HCT116 (cell line): ENCODE results near the gene MYEOV. TPM values are rescaled to one million over a fixed set of nuclear protein-coding genes. Genes with fewer than 3 reads are reported as not detected.

ENCODE experiments used
- ATAC-seq: fragments of 200-7000 bp; cut with Tn5 transposase; 2 replicates; pipeline ENCODE4 v1.9.1; 2020; ENCODE audit warnings: mild to moderate bottlenecking, moderate library complexity
- BruUV-seq: library from RNA; stranded (reverse); fragments of 400-500 nt; replicated peaks from 2 replicates; lab custom pipeline; 2021; lab: Mats Ljungman, UMichigan
- CTCF ChIA-PET: fragments of 300-600 bp; sonication (Branson Sonifier 250); formaldehyde crosslinking; loops from one replicate; lab custom pipeline; 2021; ENCODE audit warnings: antibody characterized with exemption; lab: Charles Lee
- POLR2A ChIA-PET: fragments of 300-600, 350-600 bp; sonication (Branson Sonifier 250); formaldehyde crosslinking; loops from one replicate; lab custom pipeline; 2021; ENCODE audit warnings: antibody characterized with exemption; lab: Charles Lee
- RAD21 ChIA-PET, 2 experiments: fragments of 300-600 bp; sonication (Branson Sonifier 250); formaldehyde crosslinking; loops; one replicate each; lab custom pipeline; 2023; ENCODE audit warnings: low total read pairs in 2 of 2; ENCODE audit not compliant: uncharacterized antibody in 2 of 2, unreplicated experiment in 2 of 2, low non-redundant PET in 1 of 2; lab: Charles Lee
- DNase-seq: peaks from one replicate; pipeline ENCODE4 v3.0.0-alpha.2; 2010; ENCODE audit warnings: low read depth, low spot score
- H2AFZ ChIP-seq: fragments of 200-600 bp; shearing (Covaris generic), sonication (generic); 2 replicates; pipeline ENCODE4 v1.6.1; 2017; ENCODE audit warnings: low read depth, mixed run types, mixed read lengths, antibody characterized with exemption, low read length; ENCODE audit not compliant: poor library complexity, severe bottlenecking
- H3K27ac ChIP-seq: 2 replicates; pipeline ENCODE4 v1.5.1; 2012; ENCODE audit warnings: low read depth, low read length
- H3K27me3 ChIP-seq: fragments of 200-600 bp; sonication (generic); 2 replicates; pipeline ENCODE4 v1.6.1; 2016; ENCODE audit warnings: mixed run types, low read length, mixed read lengths; ENCODE audit not compliant: insufficient read depth
- H3K36me3 ChIP-seq, 2 experiments: fragments of 200-500 bp in 1 of 2; fragments of 200-600 bp in 1 of 2; sonication (Bioruptor generic) in 1 of 2; sonication (generic) in 1 of 2; 2 replicates each; pipeline versions ENCODE4 v1.5.1 to v1.6.1; 2014 to 2016; ENCODE audit warnings: low read length in 2 of 2, inconsistent platforms in 1 of 2, mixed read lengths in 1 of 2, mixed run types in 1 of 2; ENCODE audit not compliant: insufficient read depth in 2 of 2, control insufficient read depth in 1 of 2
- H3K4me1 ChIP-seq, 2 experiments: fragments of 200-600 bp in 1 of 2; sonication (generic) in 1 of 2; 2 replicates each; pipeline versions ENCODE4 v1.5.1 to v1.6.1; 2012 to 2017; ENCODE audit warnings: low read length in 2 of 2, inconsistent platforms in 1 of 2, mild to moderate bottlenecking in 1 of 2, mixed read lengths in 1 of 2, mixed run types in 1 of 2, moderate library complexity in 1 of 2; ENCODE audit not compliant: insufficient read depth in 2 of 2, control insufficient read depth in 1 of 2
- H3K4me2 ChIP-seq: fragments of 200-600 bp; sonication (generic); 2 replicates; pipeline ENCODE4 v1.6.1; 2017; ENCODE audit warnings: mixed run types, low read length, mixed read lengths
- H3K4me3 ChIP-seq, 2 experiments: fragments of 200-600 bp in 1 of 2; sonication (generic) in 1 of 2; replicated peaks in 1 of 2; 2 replicates each; pipeline ENCODE4 v1.5.1; 2011 to 2016; ENCODE audit warnings: low read length in 2 of 2, control low read depth in 1 of 2, low read depth in 1 of 2, mild to moderate bottlenecking in 1 of 2, mixed read lengths in 1 of 2, mixed run types in 1 of 2
- H3K79me2 ChIP-seq: fragments of 200-600 bp; sonication (generic); 2 replicates; pipeline ENCODE4 v1.6.1; 2017; ENCODE audit warnings: mild to moderate bottlenecking, mixed run types, low read length, moderate library complexity, mixed read lengths; ENCODE audit not compliant: insufficient read depth
- H3K9ac ChIP-seq: fragments of 200-600 bp; sonication (generic); 2 replicates; pipeline ENCODE4 v1.6.1; 2016; ENCODE audit warnings: low read length, mixed read lengths
- H3K9me2 ChIP-seq: fragments of 200-600 bp; sonication (generic), shearing (Covaris generic); 2 replicates; pipeline ENCODE4 v1.6.1; 2017; ENCODE audit warnings: mixed run types, mild to moderate bottlenecking, moderate library complexity; ENCODE audit not compliant: insufficient read depth
- H3K9me3 ChIP-seq, 2 experiments: fragments of 200-500 bp in 1 of 2; fragments of 200-600 bp in 1 of 2; sonication (Bioruptor generic) in 1 of 2; sonication (generic) in 1 of 2; 2 replicates each; pipeline ENCODE4 v1.6.1; 2014 to 2017; ENCODE audit warnings: low read length in 2 of 2, mixed read lengths in 2 of 2, inconsistent platforms in 1 of 2, low read depth in 1 of 2, mild to moderate bottlenecking in 1 of 2, mixed run types in 1 of 2, moderate library complexity in 1 of 2; ENCODE audit not compliant: control insufficient read depth in 1 of 2, insufficient read depth in 1 of 2
- H4K20me1 ChIP-seq: fragments of 200-600 bp; sonication (generic), shearing (Covaris generic); 2 replicates; pipeline ENCODE4 v1.6.1; 2017; ENCODE audit warnings: mixed run types, mild to moderate bottlenecking, moderate library complexity; ENCODE audit not compliant: insufficient read depth
- CBX3 ChIP-seq: IDR thresholded peaks from 2 replicates; pipeline ENCODE4 v1.6.1; 2012; ENCODE audit warnings: low read depth
- CTCF ChIP-seq, 3 experiments: fragments of 200-600 bp in 1 of 3; sonication (generic) in 1 of 3; IDR thresholded peaks in 2 of 3; conservative IDR thresholded peaks in 1 of 3; 2 replicates each; pipeline ENCODE4 v1.5.1; 2012 to 2017; ENCODE audit warnings: low read depth in 2 of 3, low read length in 2 of 3, antibody characterized with exemption in 1 of 3, borderline replicate concordance in 1 of 3, control low read depth in 1 of 3, mild to moderate bottlenecking in 1 of 3, mixed read lengths in 1 of 3, mixed run types in 1 of 3, moderate library complexity in 1 of 3; ENCODE audit not compliant: insufficient read depth in 1 of 3
- EGR1 ChIP-seq: IDR thresholded peaks from 2 replicates; pipeline ENCODE4 v1.6.1; 2012; ENCODE audit warnings: low read depth
- ELF1 ChIP-seq: IDR thresholded peaks from 2 replicates; pipeline ENCODE4 v1.6.1; 2012; ENCODE audit warnings: low read depth, borderline replicate concordance
- FOSL1 ChIP-seq: IDR thresholded peaks from 2 replicates; pipeline ENCODE4 v1.6.1; 2012; ENCODE audit warnings: low read depth
- JUND ChIP-seq: IDR thresholded peaks from 2 replicates; pipeline ENCODE4 v1.6.1; 2012
- POLR2A ChIP-seq: IDR thresholded peaks from 2 replicates; pipeline ENCODE4 v1.7.0; 2011; ENCODE audit warnings: borderline replicate concordance; ENCODE audit not compliant: insufficient read depth, insufficient read length; ENCODE audit errors: extremely low read depth
- POLR2AphosphoS5 ChIP-seq: IDR thresholded peaks from 2 replicates; pipeline ENCODE4 v1.6.1; 2011; ENCODE audit warnings: mild to moderate bottlenecking, low read depth, low read length, moderate library complexity
- RAD21 ChIP-seq: IDR thresholded peaks from 2 replicates; pipeline ENCODE4 v1.6.1; 2012; ENCODE audit warnings: low read depth, mild to moderate bottlenecking
- SIN3A ChIP-seq: IDR thresholded peaks from 2 replicates; pipeline ENCODE4 v1.6.1; 2012; ENCODE audit warnings: low read depth
- SP1 ChIP-seq: IDR thresholded peaks from 2 replicates; pipeline ENCODE4 v1.6.1; 2012; ENCODE audit warnings: low read depth
- SRF ChIP-seq: IDR thresholded peaks from 2 replicates; pipeline ENCODE4 v1.6.1; 2012; ENCODE audit warnings: low read depth
- TCF7L2 ChIP-seq: IDR thresholded peaks from 2 replicates; pipeline ENCODE4 v1.7.0; 2011; ENCODE audit warnings: borderline replicate concordance, inconsistent platforms; ENCODE audit not compliant: insufficient read depth, insufficient read length; ENCODE audit errors: extremely low read depth
- YY1 ChIP-seq: IDR thresholded peaks from 2 replicates; pipeline ENCODE4 v1.6.1; 2011; ENCODE audit warnings: low read length, low read depth, moderate library complexity, mild to moderate bottlenecking; ENCODE audit not compliant: insufficient replicate concordance; ENCODE audit errors: extremely low read depth
- ZBTB33 ChIP-seq: IDR thresholded peaks from 2 replicates; pipeline ENCODE4 v1.6.1; 2011; ENCODE audit warnings: mild to moderate bottlenecking, low read length, moderate library complexity; ENCODE audit not compliant: insufficient replicate concordance; ENCODE audit errors: extremely low read depth
- ZFX ChIP-seq: fragments of 450-650 bp; IDR thresholded peaks from 2 replicates; pipeline ENCODE4 v1.6.1; 2017
- intact Hi-C: fragments of 100-400 bp; cut with micrococcal nuclease; formaldehyde crosslinking; loops from 2 replicates; pipeline ENCODE4 v1.10.0; 2022
- total RNA-seq: library from RNA; stranded (reverse); gene quantifications from one replicate; pipeline ENCODE4 v1.2.1, GENCODE V29; 2021; ENCODE audit not compliant: unreplicated experiment

MYEOV gene
- total RNA-seq, 1 experiment from 2014 or later = 135 TPM

GRCh38 chr11:69313992-69314391, 20.0 kb downstream of the MYEOV start:
- H3K79me2 ChIP-seq = peaks cover 86% of the 10 kb centered on the region

GRCh38 chr11:69314555-69314954, 20.6 kb downstream of the MYEOV start:
- H3K9me3 ChIP-seq = no peaks in the 10 kb centered on the region
- ChIA-PET CTCF (no interaction called here), RAD21 (no interaction called here), POLR2A (no interaction called here)
- H4K20me1 ChIP-seq = peaks cover 5% of the 10 kb centered on the region
- DNase-seq (no peak), ATAC-seq (no peak)
- H3K4me3 ChIP-seq = no peak overlapping the region
- intact Hi-C loops = no loop called here
- no peak overlapping the region for H3K27ac ChIP-seq
- H3K79me2 ChIP-seq = peaks cover 86% of the 10 kb centered on the region
- TF ChIP-seq JUND = no peak
- no peak for TF ChIP-seq ZBTB33
- TF ChIP-seq TCF7L2 = no peak
- no peak for TF ChIP-seq ELF1
- TF ChIP-seq SRF = no peak
- no peak for TF ChIP-seq CTCF (IDR thresholded peaks at IDR 0.05 in 2 of 3, conservative IDR thresholded peaks at IDR 0.05 in 1 of 3; ENCODE audit: borderline replicate concordance in 1 of 3, insufficient read depth in 1 of 3, low read depth in 2 of 3, low read length in 2 of 3)
- BruUV-seq = no TSS peak
- H3K9me2 ChIP-seq = no peaks in the 10 kb centered on the region
- no peak overlapping the region for H3K4me2 ChIP-seq
- H3K36me3 ChIP-seq = peaks cover 0 to 26% of the 10 kb centered on the region in 2 experiments; a peak in 1 of 4 replicates
- H3K9ac ChIP-seq = no peak overlapping the region
- no peaks in the 10 kb centered on the region for H3K27me3 ChIP-seq
- no peak overlapping the region for H2AFZ ChIP-seq
- peaks cover 0 to 51% of the 10 kb centered on the region in 2 experiments; a peak in 2 of 4 replicates for H3K4me1 ChIP-seq

More at GRCh38 chr11:69313992-69314391, 20.0 kb downstream of the MYEOV start:
- Histone ChIP-seq H3K27ac (no peak overlapping the region), H4K20me1 (peaks cover 5% of the 10 kb centered on the region), H3K9me2 (no peaks in the 10 kb centered on the region), H3K36me3 (peaks cover 0 to 26% of the 10 kb centered on the region in 2 experiments; a peak in 1 of 4 replicates), H2AFZ (no peak overlapping the region), H3K4me1 (peaks cover 0 to 46% of the 10 kb centered on the region in 2 experiments; a peak in 1 of 4 replicates), H3K9me3 (no peaks in the 10 kb centered on the region), H3K9ac (no peak overlapping the region), H3K27me3 (no peaks in the 10 kb centered on the region), H3K4me2 (no peak overlapping the region), H3K4me3 (no peak overlapping the region)
- TF ChIP-seq TCF7L2 (no peak), YY1 (no peak), FOSL1 (no peak), SP1 (no peak), POLR2A (no peak), EGR1 (no peak), ZFX (no peak), RAD21 (no peak), JUND (no peak), ELF1 (no peak), POLR2AphosphoS5 (no peak), CBX3 (no peak), SIN3A (no peak)
- no TSS peak for BruUV-seq
- DNase-seq (no peak), ATAC-seq (no peak)
- ChIA-PET RAD21 (no interaction called here), CTCF (no interaction called here), POLR2A (no interaction called here)
- intact Hi-C loops = no loop called here
